Stimulated activated CD4-positive, alpha-beta T cell treated with anti-CD3 and anti-CD28 coated beads, Interleukin-4, amount 100 ng/mL, for 4 hours (primary cell): ENCODE results near the gene PDGFRB.

Source experiments
- DNase-seq, 2 experiments: peaks; one replicate each; pipeline ENCODE4 v3.0.0-alpha.2; 2020

PDGFRB gene

DNA sequence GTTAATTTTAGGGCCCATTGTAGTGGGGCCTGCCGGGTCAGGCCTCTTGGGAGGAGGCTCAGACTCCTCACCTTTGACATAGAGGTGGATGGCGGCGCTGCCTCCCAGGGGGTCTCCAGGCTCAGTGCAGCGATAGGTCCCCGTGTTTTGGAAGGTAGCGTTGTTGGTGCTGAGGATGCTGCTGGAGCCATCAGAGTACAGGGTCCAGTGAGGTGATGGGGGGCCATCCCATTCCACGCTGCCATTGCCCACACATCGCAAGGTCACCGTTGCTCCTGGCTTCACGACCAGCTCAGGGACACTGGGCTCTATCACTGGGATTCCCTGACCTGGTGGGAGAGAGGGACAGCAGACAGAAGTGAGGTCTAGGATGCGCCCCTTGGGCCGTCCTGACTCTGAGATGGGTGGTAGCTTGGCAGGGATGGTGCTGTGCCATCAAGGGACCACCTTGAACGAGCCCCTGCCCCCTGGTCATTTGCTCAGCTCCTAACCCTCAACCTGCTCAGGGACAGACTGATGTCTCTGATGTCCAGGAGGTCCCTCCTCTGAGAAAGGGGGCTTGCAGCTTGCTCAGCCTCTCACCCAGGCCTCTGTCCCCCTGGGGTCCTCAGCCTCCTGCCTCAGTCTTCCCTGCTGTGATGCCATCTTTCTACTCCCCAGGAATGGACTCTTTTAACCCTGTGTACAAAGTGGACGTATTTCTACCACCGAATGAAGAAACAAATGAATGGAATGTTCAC, 74.8 kb downstream of the PDGFRB start:
- no peak for DNase-seq

DNA sequence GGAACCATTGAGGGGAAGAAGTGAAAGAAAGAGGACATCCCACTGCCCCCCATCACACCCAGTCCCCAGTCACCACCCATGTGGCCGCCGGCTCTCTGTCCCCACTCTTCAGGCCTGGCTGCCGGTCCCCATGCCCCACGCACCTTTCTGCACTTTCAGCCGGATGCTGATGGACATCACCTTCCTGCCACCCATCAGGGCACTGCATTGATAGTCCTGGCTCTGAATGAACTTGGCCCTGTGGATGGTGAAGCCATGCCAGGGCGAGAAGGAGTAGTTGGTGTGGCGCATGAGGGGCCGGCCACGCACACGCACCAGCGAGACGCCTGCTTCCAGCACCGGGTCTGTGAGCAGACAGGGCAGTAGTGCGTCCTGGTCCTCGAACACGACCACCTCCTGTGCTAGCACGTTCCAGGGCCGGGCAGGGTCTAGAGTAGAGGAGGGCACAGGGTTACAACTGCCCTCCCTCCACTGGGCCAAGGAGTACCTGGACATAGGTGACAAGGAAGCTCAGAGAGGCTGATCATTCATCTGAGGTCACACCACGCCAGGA, 75.7 kb downstream of the PDGFRB start:
- no peak for DNase-seq

- no peak for DNase-seq
Measured at GRCh38 chr5:150078802-150079689, 76.6 kb downstream of the PDGFRB start.

GRCh38 chr5:150077996-150078801, 77.4 kb downstream of the PDGFRB start:
- DNase-seq: no peak

- DNase-seq: no peak
Measured at GRCh38 chr5:150077060-150077459, 78.6 kb downstream of the PDGFRB start.

DNA sequence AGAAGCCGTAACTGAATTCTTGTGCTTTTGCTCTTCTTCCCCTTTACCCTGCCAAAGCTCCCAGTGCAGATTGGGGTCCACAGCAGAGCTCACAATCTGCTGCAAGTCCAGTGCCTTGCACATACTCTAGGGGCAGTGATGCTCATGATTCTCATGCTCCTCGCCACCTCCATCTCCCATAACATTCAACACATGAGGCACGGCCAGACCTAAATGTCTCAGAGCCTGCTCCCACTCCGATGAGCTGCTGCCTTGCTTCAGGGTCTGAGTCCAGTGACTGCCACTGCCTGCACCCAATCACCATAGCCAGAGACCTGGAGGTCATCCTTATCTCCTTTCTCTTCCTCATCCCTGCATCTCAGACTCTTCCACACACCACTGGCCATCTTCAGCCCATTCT, 79.8 kb downstream of the PDGFRB start:
- DNase-seq: no peak

DNA sequence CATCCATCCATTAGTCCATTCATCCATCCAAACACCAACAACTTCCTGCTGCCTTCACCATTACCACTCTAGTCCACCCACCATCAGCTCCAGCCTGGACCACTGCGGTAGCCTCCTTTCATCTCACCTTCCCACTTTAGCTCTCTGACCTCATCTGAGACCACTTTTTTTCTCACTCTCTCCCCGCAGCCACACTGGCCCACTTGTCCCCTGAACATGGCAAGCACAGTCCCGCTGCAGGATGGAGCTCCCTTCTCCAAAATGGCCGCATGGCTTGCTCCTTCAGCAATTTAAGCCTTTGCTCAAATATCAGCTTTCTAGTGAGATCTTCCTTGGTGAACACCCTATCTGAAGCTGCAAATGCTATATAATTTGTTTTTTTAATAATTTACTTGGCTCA, 80.4 kb downstream of the PDGFRB start:
- DNase-seq: no peak

- no peak for DNase-seq
Measured at GRCh38 chr5:150073677-150074076, 82.0 kb downstream of the PDGFRB start.

DNA sequence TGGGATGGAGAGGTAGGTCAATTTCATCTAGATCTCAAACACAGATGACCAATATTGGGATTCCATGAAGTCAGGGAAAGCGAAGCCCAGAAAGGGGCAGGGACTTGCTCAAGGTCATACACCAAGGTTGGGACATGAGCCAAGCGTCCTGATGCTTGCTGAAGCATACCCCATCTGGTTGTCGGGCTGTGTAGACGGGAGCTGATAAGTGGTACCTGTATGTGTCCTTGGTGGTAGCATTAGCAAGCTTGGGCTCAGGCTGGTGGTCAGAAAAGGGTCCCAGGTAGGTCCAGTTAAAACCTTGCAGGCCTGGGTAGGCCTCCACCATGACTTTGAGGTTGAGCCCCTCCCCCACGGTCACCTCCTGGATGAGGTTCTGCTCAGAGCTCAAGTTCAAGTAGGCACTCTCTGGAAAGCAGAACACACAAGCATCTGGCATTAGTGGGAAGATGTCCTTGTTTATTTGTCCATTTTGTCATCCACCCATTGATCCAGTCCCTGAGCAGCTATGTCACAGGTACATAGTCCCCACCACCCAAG, 82.5 kb downstream of the PDGFRB start:
- no peak for DNase-seq

DNA sequence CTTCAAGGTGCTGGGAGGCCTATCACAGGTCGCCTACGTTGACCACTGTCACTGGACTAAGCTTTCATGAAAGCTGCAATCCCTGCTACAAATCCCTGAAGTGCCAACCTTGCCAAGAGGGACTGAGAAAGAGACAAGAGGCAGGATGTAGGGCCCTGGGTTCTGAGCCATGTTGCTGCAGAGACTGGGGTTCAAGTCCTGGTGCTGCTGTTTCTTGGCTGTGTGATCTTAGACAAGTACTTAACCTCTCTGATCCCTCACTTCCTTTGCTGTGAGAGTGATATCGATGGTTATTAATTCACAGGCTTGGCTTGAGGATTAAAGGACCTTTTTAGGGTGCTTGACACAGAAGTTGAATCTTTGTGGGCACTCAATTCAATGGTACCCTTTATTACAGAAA, 84.8 kb downstream of the PDGFRB start:
- no peak for DNase-seq

DNA sequence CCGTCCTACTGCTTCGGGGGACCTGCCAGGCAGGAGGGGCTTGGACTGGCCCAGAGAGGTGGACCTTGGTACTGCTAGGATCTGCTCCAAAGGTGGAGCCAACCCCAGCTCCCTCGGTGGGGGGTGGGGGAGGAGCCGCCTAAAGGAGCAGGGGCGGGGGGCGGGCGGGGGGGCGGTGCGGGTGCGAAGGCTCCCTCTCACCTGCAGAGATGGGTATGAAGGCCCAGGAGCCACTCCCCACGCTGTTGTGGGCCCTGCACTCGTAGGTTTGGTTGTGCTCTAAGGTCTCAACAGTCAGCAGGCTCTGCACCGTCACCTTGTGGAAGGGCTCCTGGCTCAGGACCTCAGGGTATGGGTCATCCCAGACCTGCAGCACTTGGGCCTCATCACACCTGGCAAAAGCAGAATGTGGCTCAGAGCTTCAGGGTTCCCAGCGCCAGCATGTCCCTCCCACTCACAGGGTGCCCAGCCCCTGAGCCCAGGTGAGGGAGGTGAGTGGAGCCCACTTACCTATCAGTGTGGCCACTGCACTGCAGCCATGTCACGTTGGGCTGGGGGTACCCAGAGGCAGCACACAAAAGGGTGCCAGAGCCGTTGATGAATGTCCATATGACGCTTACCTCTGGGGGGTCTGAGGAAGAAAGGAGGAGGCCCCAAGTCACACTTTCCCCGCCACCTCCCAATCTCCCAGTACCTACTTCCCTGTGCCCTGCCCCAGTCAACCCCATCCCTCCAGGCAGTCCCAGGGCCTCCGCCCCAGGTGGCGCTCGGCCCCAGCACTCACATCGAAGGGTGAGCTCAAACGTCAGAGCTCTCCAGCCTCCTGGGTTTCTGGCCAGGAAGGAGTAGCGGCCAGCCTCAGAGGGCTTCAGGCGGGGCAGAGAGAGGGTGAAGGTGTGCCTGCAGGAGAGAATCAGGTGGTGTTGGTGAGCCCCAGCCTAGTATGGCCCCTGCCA, 85.7 kb downstream of the PDGFRB start:
- DNase-seq: no peak

DNA sequence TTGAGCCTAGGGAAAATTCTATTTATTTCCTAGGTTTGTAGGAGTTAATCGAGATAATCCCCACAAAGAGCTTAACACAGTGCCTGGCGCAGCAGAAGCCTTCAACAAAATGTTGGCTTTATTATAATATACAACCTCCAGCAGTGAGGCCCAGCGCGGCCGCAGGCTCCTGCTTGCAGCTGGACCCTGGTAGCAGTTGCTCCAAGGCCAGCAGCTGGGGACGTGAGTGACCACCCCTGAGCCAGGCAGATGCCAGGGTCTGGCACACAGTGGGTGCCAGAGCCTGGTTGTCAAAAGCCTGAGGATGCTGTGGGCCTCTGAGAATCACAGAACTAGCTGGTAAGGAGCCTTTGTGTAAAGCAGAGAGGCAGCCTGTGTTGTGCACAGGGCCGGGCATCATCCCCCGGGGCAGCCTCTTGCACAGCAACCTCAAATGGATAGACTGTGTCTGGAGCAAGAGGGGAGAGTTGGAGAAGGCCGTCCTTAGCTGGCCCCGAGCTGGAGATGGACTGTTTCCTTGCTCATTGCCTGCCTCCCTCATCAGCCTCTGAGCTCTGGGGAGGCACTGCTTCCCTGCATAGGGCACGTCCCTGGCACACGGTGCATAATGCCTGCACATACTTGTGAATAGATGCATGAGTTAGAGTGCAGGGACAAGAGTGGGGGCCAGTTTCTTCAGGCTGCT, 86.5 kb downstream of the PDGFRB start:
- no peak for DNase-seq

- DNase-seq: no peak
Measured at GRCh38 chr5:150068472-150068871, 87.2 kb downstream of the PDGFRB start.

DNA sequence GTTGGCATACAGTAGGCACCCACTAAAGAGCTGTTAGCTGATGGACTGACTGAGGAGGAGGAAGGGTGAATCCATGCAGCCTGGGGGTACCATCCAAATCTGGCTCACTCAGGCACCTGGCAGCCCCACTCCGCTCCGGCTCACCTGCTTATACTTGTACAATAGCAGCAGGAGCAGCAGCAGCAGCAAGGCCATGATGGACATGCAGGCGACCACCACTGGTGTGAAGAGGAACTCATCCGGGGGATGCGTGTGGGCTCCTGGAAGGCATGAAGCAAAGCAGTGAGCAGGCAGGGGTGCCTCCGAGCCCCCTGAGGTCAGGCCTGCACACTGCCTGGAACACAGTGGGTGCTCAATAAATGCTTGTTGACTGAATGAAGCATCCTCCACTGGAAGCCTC, 87.6 kb downstream of the PDGFRB start:
- DNase-seq: no peak

- DNase-seq: no peak
Measured at GRCh38 chr5:150067405-150067960, 88.2 kb downstream of the PDGFRB start.

GRCh38 chr5:150066901-150067396, 88.7 kb downstream of the PDGFRB start:
- DNase-seq: no peak

DNA sequence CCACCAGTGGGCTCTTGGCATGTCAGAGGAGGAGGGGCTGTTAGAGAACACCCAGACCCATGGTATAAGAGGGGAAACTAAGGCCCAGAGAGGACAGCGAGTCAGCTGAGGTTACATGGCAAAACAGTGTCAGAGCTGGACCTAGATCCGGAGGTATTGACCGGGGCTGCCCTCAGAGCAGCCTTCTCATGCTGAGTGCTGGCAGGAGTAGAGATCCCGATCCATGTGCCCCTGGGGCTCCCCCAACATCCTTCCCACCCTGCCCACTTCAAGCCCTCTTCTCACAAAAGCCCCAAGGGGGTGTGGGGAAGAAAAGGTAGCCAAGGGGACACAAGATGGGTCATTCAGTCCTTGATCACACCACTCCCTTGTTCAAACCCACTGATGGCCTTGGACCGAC, 89.2 kb downstream of the PDGFRB start:
- DNase-seq: no peak

GRCh38 chr5:150065886-150066285, 89.8 kb downstream of the PDGFRB start:
- DNase-seq: no peak

GRCh38 chr5:150065346-150065745, 90.3 kb downstream of the PDGFRB start:
- no peak for DNase-seq

GRCh38 chr5:150064681-150065220, 90.9 kb downstream of the PDGFRB start:
- DNase-seq: no peak
